AML-193 (cell line): ENCODE results near the gene CNTN1.

Source experiments
- DNase-seq, 2 experiments: peaks; one replicate each; lab custom pipeline; 2025; lab: John Stamatoyannopoulos, UW

The CNTN1 gene

GRCh38 chr12:40691913-40692764, at the start of gene CNTN1:
Gene CNTN1 (plus strand): TSS chr12:40692439.
- no peak for DNase-seq

GRCh38 chr12:40643506-40643905, 48.7 kb upstream of the CNTN1 start:
- no peak for DNase-seq

DNA sequence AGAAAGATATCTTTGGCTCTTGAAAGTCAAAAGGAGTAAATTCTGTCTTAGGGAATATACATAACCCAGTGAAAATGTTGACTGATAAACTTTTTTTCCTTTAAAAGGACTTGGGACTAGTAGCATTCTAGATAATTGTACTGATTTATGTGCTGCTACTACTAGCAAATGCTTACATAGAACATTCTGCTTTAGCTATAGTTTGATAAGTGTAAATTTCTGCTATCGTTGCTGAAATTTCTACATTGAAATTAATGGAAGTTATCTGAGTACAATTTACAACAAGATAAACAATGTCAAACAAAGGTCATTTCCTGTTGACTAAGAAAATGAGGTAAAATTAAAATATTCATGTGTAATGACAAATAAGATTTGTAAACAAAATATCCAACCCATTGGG, 48.3 kb upstream of the CNTN1 start:
- DNase-seq = no peak

DNA sequence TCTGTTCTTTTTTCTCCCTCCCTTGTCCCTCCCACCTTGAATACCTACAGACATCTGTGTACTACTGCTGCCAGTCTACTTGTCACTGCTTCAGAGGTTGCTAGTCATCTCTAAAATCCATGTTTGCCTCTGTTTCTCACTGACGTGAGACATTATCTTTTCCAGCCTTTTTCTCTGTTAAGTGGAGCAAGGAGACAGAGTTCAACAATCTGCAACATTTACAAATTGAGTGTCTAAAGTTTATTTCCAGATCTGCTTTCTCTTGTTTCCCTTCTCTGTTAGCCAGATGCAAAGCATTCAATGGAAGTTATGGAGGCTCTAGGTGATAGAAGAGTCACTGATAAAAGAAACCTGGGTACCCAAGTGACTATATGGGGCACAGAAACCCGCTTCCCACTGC, 47.5 kb upstream of the CNTN1 start:
- DNase-seq = no peak

- no peak for DNase-seq
These were observed 46.9 kb upstream of the CNTN1 start for GRCh38 chr12:40645361-40645760.

DNA sequence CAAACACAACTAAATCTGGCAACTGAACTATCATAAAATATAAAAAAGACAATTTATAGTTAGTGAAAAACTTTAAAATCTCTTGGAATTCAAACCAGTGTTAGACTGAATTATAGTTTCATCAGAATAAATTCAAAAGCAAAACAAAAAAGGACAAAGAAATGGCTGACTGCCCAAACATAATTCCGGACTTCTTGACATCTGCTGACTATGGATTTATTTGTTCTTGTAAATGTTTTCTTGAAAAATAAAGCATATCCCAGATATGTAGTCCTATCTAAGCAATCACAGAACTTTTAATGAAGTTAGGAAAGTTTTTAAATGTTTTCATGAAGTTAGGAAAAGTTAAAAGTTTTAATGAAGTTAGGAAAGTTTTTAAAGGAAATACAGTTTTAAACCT, 45.8 kb upstream of the CNTN1 start:
- DNase-seq = no peak

- no peak for DNase-seq
These were observed 45.3 kb upstream of the CNTN1 start for GRCh38 chr12:40646911-40647310.

DNA sequence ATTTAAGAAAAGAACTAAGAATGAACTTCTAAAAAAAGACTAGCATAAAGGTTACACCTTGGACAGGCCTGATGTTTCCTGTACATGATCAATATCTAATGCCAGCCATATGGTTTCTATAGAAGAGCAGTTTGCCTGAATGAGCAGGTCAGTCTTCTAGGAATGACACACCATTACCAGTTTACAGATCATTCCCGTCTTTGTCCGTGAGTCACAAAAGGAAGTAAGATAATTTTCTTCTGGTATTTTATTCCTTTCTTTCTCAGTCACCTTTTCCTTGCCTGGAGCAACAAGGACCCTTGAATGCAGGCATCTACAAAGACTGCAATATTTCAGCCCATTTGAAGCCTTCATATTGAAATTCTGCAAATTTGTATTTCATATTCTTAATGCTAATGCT, 44.6 kb upstream of the CNTN1 start:
- DNase-seq = no peak

DNA sequence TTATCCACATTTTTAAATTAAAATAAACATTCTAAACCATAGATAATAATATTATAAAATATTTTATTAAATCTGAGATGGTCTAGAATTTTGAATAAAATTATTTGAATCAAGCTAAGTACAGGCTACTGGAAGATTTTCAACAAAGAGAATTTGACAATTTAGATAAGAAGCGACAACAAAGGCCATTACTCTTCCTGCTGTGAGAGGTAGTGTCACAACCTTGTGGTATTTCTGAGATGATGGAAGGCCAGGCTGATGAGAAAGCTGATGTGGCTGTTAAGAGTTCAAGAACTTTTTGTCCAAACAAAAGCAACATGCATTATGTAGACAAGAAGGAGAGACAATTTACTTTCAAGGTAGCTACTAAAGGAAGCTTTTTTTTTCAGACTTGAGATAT, 43.7 kb upstream of the CNTN1 start:
- DNase-seq = no peak

DNA sequence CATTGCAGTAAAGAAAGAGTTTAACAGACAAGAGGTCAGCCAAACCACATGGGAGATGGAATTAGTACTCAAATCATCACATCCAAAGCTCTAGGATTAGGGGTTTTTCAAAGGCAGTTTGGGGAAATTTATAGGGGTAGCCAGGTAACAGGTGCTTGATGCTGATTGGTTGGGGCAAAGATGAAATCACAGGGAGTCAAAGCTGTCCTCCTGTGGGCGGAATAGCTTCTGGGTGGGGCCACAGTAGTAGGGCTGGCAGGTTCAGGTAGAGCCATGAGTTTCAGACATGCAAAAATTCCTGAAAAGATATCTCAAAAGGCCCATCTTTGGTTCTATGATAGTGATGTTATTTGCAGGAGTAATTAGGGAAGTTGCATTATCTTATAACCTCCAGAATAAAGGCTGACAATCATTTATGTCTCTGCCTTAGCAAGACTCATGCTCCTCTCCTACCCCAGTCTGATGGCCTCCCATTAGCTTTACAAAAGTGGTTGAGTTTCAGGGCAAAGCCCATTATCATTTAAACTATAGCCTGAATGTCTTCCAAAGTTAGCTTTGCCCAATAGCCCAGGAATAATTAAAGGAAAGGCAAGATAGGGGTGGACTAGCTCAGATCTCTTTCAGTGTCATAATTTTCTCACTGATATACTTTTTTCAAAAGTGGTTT, 42.1 kb upstream of the CNTN1 start:
- no peak for DNase-seq

DNA sequence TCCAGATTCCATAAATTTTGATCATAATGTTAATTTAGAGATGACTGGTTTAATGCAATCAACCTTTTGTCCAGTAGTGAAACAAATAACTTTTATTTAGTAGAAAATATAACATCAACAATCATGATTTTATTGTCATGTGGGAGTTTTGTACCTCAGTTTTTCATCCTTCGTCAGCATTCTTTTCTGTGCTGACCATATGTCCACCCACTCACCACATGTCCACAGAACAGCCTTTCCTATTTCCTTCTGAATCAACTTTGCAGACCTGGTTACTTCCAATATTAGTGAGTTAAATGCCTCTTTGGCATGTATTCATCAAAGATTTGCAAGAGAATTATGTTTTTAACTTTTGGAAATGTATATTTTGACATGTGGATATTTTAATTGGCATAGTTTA, 36.8 kb upstream of the CNTN1 start:
- DNase-seq = no peak

DNA sequence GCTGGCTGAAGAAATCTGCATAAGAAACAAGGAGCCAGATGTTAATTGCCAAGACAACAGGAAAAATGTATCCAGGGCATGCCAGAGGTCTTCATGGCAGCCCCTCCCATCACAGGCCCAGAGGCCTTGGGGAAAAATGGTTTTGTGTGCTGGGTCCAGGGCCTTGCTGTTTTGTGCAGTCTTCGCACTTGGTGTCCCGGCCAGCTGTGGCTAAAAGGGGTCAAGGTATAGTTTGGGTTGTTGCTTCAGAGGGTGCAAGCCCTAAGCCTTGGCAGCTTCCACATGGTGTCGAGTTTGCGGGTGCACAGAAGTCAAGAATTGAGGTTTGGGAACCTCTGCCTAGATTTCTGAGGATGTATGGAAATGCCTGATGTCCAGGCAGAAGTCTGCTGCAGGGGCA, 29.9 kb upstream of the CNTN1 start:
- DNase-seq = no peak

GRCh38 chr12:40663781-40664180, 28.5 kb upstream of the CNTN1 start:
- no peak for DNase-seq

DNA sequence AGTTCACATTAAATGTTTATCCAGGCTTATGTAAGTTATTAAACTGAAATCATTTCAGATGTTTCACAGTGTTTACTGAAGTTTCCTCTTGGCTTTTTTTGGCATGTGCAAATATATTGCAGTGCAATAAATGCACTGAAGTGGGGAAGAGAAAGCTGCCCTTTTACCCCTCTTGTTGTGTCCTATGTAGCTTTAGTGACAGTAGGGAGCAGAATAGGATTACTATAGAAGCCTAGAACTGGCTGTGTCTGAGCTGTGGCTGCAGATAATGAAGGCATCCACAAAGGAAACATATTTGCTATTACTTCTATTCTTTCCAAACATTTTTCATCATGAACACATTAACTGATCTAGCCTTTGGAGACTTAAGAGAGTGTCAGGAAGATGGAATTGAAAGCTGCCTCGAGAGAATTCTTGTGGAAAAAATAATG, 24.1 kb upstream of the CNTN1 start:
- no peak for DNase-seq

GRCh38 chr12:40672741-40673271, 19.4 kb upstream of the CNTN1 start:
- DNase-seq = no peak

DNA sequence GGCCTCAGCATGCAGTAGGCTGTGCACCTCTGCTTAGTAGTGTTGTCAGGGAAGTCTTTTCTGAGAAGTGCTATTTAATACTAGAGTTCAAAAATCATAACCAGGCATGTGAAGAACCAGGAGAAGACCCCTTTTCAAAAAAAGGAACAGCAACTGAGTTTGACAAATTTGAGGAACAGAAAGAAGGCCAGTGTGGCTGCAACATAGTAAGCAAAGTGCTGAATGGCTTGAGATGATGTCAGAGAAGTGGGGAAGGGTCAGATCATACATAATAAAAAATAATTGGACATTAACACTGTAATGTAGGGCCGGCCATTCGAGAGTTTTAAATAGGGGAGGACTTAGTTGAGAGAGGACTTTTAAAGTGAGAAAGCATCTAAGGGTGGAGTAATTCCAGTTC, 11.1 kb upstream of the CNTN1 start:
- DNase-seq = no peak

DNA sequence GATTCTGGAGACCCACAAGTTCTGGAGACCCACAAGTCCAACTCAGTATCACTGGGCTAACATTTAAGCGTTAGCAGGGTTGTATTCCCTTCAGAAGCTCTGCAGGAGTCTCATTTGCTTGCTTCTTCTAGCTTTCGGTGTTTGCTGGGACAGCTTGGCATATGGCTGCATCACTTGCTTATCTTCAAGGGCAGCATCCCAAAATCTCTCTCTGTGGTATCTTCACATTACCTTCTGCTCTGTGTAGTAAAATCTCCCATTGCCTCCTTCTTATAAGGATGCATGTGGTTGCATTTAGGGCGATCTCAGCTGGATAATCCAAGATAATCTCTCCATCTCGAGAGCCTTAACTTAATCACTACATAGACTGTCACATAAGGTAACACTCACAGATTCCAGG, 7.3 kb upstream of the CNTN1 start:
- no peak for DNase-seq

DNA sequence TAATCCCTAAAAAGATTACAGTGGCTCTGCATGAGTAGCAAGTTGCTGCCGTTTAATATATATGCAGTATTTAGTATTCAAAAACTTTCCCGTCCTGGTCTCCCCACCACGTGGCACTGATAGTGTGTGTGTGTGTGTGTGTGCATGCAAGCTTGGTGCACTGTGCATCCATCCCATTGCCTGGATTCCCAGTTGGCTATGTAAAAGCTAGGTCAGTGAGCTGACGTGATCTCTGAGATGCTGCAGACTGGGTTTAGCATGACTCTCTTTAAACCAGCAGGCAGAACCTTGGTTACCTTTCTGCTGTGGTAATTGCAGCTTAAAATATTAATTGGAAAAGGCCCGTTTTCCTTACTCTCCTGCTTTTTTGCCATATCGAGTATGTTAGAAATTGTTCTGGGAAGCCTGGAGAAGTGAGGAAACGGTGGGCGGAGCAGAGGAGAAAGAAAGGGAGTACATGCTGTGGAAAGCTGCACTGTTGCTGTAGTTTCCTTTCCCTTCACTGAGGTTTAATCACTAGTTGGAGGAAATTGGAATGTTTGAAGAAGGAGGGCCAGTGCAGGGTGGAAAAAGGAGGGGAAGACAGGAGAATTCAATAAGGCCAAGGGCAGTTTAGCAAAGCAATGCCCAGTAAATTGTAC, 4.0 kb upstream of the CNTN1 start:
- no peak for DNase-seq

GRCh38 chr12:40689576-40689975, 2.7 kb upstream of the CNTN1 start:
- DNase-seq = no peak

GRCh38 chr12:40692765-40693206, 547 bp downstream of the CNTN1 start:
- DNase-seq = no peak

GRCh38 chr12:40693207-40693821, 1.1 kb downstream of the CNTN1 start:
- DNase-seq = no peak

GRCh38 chr12:40697566-40698259, 5.5 kb downstream of the CNTN1 start:
- no peak for DNase-seq
